HG03108 (cell line): ENCODE measurements around the gene XYLT1.

Experiments
- ATAC-seq: cut with Tn5 transposase; IDR thresholded peaks from one replicate; pipeline ENCODE4 v1.9.1; 2021; ENCODE audit warnings: moderate library complexity; ENCODE audit not compliant: unreplicated experiment

XYLT1 gene

DNA sequence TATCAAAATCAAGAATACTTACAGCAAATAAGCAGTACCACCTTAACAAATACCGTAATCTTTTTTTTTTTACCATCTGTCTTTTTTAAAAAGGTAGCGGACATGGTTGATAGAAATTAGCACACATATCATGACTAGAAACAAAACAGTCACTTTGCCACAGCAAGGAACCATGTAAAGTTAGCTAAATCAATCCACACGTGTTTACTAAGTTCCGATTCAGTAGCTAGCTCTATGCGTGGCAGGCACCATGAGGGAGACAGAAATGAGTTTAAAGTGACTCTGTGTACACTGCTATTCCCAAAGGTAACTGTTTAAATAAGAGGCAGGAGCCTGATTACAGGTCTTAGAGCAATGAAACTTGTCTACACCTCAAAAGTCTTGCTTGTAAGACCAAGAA lies 108.6 kb downstream of the XYLT1 start:
- no peak for ATAC-seq

DNA sequence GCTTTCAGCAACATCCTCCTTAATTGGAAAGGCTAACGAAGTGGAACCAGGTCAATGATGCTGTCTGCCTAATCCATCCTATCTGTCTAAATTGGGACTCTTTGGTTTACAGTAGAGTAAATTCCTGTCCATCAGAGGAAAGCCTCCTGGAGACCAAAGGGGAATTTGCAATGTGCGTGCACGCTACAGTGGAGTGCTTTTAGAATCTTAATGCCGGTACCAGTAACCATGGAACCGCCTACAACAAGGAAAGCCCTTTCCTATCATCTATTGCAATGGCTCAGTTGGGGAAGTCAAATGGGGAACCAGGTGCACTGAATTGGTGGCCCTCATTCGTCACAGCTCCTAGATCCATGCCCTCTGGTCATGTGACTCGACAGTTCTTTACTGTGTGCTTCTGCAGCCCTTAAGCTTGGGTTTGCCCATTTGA lies 110.1 kb downstream of the XYLT1 start:
- no peak for ATAC-seq

DNA sequence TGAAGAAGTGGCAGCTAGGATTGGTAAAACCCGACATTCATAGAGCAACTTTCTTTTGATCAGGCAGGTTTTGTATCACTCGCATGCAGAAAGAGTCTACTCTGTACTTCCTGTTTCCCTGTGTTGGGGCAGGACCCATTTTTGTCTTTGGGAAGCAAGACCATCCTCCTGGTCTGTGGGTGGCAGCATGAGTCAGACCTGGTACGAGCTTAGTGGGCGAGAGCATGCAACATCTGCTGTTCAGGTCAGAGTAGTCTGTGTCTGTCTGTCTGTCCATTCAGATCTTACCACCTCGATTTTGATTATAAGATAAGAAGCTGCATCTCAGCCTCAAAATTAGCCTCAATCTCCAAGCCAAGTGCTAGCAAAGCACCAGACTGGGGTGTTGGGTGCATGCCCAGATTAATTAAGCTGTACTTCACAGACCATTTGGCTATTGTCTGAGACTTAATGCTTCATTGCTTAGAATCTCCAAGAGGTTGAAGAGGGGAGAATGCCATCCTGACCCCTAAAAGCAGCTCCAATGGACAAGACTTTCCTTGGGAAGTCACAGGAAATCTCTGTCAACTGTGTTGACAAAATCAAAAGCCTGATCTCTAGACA lies 110.9 kb downstream of the XYLT1 start:
- ATAC-seq, result no peak

DNA sequence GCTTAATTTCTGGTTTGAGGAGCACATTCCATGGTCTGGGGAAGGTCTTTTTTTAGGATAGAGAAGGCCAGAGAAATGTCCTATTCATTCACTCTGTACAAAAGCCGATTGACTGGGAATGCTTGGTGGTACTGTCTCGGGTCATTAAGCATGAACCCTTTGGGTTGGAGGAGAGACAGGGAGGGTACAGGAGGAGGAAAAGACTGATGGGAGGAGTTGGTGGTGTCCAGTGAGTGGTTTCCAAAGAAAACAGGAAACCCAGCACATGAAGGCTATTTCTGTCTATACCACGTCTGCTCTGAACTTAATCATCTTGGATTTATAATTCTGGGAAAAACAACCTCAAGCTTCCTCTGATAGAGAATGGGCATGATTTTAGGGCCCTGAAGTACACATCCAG lies 111.9 kb downstream of the XYLT1 start:
- ATAC-seq, result no peak

DNA sequence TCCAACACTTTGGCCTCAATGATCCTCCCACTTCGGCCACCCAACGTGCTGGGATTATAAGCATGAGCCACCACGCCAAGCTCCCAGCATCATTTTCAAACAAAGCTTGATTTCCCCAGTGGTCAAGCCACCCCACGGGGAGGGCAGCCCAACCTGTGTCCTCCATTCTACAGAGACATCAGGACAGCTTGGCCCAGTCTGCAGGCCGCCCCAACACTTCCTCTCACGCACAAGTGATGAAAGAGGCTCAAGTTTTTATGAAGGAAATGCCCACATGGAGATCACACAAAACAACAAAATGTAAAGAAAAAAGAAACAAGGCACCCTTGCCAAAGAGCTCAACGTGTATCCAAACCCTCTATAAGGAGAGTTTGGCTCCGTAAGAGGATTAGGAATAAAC lies 112.4 kb downstream of the XYLT1 start:
- ATAC-seq, result no peak

DNA sequence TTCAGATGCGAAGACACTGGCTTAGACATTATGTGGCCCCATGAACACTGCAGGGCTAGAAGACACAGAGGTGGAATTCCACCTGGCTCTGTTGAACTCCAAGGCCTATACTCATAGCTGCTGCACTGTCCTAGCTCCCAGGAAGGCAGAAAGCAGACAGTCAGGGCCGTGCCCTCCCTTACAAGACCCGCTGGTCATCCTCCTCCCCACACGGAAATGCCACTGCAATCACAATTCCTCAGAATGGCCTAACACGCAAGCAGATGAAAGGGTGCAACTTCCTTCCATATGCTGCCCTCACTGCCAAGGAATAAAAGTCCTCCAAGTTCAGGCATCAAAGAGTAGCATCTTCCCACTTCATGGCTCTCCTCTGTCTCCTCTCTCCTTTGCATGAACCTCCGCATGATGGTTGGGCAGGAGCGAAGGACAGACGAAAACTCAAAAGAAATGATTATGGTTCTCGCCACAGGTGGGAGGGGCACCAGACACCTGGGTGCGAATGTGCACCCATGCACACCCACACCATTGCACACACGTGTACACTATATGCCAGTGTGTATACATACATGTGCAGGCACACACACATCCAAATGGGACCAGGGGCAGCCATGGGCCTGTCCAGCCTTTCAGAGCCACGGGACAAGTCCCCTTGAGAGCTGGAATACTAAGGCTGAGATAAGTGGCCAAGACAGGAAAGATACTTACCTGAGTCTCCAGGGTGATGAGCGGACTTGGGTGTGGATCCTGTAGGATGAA lies 113.3 kb downstream of the XYLT1 start:
- no peak for ATAC-seq

DNA sequence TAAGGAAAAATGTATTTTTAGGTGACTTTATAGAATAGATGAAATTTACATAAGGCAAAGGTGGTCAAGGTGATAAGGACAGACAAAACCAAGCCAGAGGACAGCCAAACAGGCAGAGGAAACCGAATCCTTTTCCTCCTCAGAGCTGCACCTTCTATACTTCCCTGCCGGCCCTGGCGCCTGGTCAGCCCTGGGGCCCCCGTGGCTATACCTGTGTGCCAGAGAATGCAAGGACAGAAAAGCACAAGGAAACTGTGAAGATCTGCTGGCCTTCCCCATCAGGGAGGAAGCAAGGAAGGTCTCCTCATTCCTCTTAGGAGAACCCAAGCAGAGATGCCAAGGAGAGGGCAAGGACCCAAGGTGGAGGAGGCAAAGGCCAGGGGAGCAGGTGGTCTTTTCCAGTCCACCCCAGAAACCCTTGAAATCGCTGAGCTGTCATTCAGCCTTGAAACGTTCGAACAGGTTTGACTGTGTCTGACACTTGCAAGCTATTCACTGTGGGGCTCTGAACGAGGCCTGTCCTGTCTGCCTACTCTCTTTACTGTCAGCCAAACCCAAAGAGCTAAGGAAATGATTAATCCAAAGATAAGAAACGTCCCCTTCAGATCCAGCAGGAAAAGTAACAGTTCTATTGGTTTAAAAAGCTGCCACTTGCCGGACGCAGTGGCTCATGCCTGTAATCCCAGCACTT lies 114.4 kb downstream of the XYLT1 start:
- no peak for ATAC-seq

DNA sequence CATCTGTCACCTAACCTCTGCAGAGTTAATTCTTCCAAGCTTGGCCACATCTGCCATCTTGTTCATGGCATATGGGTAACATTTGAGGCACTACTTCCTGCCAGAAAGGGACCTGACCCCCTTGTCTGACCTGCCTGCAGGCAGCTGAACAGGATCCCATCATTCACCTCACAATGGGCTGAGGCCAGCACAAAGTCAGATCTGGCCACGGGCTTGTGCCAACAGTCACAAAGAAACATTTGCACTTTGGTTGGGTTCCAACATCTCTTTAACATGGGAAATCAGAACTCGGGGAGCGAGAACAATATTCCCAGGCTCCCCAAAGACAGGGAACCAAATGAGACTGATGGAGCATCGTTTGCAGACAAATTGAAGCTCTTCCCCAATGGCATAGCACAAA lies 116.1 kb downstream of the XYLT1 start:
- ATAC-seq, result no peak

DNA sequence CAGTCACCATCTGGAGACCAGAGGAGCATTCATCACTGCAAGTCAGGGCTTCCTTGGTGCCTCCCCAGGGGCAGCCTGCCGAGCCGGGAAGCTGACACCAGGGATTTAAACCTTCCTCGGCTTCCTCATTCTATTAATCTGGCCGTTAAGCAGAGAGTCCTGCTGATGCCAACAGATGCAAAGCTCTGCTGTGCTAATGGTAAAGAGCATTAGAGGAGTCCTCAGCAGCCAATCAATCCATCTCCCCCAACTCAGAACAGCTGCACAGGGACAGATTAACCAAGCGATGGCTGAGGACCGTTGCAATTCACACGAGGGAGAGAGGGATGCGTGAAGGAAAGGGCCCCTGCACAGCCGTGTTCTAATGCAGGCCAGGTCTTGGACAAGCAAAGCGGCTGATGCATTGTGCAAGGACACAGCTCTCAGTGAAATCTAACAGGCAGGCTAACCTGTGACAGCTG lies 116.6 kb downstream of the XYLT1 start:
- no peak for ATAC-seq

DNA sequence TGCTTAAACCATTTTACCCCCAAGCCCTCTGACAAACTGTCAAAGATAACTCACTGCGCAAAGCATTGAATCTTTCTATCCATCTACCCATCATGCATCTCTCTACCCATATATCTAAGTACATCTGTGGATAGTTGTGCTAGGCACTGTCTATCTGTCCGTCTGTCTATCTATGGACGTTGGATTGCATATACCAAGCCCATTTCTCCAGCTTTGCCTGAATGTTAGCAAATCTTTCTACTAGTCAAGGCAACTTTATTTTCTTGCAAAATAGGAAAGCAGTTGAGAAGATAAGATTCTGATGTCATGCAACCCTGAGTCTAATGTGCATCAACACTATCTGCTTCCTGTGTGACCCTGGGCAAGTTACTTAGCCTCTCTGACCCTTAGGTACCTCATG lies 117.2 kb downstream of the XYLT1 start:
- ATAC-seq, result no peak

DNA sequence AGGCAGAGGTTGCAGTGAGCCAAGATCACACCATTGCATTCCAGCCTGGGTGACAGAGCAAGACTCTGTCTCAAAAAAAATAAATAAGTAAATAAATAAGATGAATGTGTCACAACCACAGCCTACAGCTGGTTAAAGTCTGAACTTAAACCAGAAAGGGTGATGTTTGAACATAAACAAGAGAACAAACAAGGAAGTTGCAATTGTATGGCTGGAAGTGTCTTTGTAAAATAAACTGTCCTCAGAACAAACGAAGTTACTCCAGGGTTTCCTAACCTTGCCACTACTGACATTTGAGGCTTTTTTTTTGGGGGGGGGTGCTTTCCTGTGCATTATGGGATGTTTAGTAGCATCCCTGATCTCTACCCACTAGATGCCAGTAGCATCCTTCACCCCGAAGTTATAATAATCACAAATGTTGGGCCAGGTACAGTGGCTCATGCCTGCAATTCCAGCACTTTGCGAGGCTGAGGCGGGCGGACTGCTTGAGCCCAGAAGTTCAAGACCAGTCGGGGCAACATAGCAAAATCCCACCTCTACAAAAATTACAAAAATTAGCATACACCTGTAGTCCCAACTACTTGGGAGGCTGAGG lies 119.2 kb downstream of the XYLT1 start:
- no peak for ATAC-seq

DNA sequence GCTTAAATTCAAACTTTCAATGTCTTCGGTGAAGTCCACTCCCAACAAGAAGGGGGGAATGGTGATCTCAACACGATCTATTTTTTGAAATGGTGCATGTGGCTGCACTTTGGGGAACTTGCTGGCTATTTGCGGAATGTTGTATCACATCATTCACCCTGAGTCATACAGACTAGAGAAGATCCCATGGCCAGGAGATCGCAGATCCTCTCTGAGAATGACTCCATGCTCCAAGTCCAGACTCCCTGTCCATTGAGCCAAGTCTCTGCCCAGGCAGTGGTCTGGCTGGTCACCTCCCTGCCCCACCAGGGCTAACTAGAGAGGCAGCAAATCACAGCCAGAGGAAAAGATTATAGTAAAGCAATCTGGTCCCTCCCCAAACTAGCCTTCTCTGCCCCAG lies 120.6 kb downstream of the XYLT1 start:
- ATAC-seq, result no peak

DNA sequence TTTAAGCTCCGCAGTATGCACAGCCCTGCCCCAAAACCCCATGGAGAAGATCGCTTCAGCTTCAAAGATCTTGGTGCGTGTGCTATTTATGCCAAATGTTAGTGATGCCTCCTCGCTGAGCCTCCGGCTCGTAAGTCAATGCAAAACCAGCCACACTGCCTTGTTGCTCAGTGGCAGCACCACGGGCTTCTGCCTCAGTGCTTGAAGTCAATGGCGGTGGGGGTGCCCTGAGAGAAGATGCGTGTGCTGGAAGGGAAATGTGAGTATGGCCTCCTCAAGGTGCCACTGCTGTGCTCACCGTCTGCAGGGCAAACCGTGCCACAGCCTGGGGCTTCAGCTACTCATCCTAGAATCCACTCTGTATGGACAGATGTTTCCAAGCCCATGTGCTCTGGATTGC lies 121.9 kb downstream of the XYLT1 start:
- no peak for ATAC-seq

DNA sequence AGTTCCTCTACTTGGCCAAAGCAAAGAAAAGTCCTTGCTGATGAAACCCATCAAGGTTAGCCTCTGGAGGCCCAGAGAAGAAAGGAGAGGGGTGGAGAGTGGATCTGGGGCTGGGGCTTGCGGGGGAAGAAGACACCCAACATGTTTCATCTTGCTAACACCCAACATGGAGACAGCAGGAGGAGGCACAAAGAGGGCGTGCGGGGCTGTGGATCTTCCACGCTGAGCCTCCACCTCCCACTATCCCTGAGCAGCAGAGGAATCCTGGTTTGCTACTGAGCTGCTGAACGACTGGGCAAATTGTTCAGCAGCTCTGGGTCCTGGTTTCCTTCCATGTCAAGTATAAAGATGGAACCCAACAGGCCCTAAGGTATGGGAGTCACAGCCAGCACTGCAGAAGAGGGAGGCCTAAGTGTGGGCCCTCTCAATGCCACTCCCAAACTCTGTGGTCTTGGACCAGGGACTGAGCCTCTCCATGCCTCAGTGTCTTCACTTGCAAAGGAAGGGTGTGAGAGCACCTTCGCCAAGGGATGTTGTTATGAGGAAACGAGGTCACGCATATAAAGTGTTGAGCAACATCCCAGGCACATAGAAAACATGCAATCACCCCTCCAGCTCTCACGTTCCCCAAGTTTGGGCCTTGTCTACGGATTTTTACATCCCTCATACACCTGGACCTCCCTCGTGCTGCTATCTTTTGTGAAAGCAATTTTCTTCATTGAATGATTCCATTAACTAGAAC lies 122.5 kb downstream of the XYLT1 start:
- ATAC-seq, result no peak

DNA sequence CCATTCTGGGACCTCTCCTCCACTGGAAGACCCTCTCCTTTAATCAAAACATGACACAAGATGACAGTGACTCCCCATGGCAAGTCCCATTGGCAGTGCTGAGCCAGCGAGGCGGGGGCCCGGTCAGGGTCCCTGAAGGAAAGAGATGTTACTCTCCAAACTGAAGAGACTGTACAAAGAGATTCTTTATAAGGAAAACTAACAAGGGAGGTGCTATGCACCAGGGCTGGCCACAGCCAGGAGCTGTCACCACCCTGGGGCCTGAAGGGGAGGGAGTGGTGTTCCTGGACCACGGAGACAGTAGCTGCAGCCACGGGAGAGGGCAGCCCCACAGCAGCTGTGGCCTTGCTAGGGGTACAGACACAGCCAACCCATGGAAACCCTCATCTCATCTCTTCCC lies 123.1 kb downstream of the XYLT1 start:
- ATAC-seq, result no peak

DNA sequence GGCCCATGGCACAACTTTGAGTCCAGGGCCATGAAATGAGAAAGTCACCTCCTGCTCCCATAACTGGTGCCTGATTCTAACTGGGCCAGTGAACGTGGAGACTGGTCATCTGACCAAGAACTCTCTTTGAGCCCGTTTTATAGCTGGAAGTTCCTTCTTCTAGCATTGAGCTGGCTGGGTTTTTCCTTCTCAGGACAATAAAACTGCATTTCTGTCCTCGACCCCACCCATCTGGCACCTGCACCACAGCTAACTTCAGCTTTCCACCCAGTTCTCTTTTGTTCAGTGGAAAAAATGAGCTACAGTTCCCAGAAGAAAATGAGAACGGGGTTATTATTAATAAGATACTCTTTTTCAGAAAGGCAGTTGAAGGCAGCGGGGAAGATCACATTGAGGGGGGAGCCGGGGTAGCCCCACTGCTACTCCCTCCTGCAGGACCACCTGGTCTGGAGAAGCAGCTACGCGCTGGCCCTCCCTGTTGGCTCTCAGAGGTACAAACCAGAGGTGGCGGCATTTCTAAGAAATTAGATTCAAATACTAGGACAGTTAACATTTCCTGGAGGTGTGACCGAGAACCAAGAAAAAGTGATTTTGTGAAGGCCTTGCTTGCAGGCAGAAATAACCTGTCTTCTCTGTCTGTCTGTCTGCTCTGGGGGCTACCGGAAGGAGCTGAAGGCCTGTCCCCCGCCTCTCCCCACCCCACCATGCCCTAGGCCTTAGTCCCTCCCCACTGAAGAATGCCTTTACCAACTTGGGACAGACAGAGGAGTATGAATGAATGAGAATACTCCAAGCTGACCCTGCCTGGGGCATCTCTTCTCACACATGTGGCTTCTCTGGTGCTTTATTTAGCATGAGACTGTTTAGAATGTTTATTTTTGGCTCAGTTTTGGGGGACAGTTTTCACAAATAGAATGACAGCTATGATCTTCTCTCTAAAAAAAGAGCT lies 123.9 kb downstream of the XYLT1 start:
- ATAC-seq, result no peak

DNA sequence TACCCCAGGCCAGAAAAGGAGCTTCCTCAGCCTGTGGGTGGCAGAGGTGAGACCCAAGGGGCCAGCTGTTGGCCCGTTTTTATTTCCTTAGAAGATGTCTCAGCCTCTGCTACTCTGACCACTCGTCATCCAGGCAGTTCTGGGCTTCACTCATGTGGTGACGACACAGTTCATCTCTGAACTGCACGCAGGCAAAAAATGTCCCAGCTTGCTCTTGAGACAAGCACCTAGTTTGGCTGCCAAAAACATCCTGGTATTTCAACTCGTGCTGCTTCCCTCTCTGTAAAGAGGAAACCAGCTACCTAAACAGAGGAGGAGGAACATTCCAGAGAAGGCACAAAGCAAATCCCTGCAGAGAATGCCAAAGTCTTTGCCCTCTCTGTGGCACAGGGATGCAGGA lies 125.7 kb downstream of the XYLT1 start:
- no peak for ATAC-seq

DNA sequence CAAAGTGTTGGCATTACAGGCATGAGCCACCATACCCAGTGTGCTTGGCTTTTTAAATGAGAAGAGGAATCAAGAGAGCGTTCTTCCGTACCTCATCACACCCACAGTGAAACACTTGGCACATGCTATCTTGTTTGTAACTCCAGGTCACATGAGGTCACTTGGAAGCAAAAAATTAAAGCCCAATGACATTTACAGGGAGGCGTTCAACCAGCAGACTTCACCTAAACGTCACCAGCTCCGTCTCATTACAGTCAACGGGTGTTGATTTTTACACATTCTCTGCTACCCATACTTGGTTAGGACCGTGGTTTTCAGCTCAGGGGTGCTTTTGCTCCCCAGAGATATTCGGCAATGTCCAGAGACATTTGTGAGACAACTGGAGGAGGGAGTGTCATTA lies 127.0 kb downstream of the XYLT1 start:
- ATAC-seq, result no peak

DNA sequence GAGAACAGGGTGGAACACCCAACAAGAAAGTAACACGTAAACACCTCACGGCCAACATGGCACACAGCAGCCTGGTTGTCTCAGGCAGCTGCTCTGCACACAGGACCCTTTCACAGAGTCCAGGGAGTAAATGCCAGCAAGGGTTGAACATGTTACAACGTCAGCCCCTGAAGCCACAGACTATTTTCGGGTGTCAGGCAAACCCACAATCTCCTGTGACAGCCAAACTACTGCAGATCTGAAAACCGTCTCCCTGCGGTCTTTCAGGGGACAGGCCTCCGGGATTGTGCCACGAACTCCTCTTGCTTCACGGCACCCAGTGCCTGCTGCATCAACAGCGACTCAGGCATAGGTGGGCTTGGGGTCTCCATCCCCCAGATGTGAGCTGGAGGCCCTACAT lies 127.7 kb downstream of the XYLT1 start:
- ATAC-seq, result no peak

DNA sequence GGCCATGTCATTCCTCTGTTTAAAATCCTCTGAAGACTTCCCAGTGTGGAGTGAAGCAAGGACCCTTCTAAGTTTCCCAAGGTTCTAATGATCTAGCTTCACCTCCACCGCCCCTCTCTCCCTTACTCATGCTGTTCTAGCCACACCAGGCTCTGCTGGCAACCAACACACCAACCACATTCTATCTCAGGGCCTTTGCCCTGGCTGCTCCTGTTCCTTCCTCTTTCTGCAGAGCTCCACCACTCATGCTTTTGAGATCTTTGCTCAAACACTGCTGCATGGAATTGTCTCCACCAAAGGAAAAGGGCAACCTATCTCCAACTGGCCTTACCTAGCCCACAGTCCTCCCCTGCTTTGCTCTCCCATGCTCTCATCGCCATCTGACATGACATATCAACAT lies 128.7 kb downstream of the XYLT1 start:
- ATAC-seq, result no peak
